Neural progenitor cell (in vitro differentiated cells): Measurements from ENCODE around the gene LMF1. TPM values are rescaled to one million over a fixed set of nuclear protein-coding genes. Genes with fewer than 3 reads are reported as not detected.
"Not testable (repeated sequence)": the region's sequence is repeated elsewhere in the genome, so short reads cannot be mapped to it uniquely, and the experiment has no call there.

Source experiments
- DNase-seq: peaks from one replicate; pipeline ENCODE4 v3.0.0-alpha.2; 2016; ENCODE audit warnings: low spot score
- H2AFZ ChIP-seq: fragments of 200-600 bp; sonication (generic); replicated peaks from 2 replicates; pipeline ENCODE4 v1.6.1; 2016; ENCODE audit warnings: antibody characterized with exemption
- H3F3A ChIP-seq: fragments of 200-600 bp; sonication (generic); 2 replicates; pipeline ENCODE4 v1.6.1; 2016; ENCODE audit warnings: antibody characterized with exemption, low read depth
- H3K27ac ChIP-seq: fragments of 200-600 bp; sonication (generic); 2 replicates; pipeline ENCODE4 v1.5.1; 2016; ENCODE audit warnings: mild to moderate bottlenecking
- H3K27me3 ChIP-seq: fragments of 200-600 bp; sonication (generic); 2 replicates; pipeline ENCODE4 v1.6.1; 2016; ENCODE audit warnings: mild to moderate bottlenecking, moderate library complexity
- H3K36me3 ChIP-seq: fragments of 200-600 bp; sonication (generic); 2 replicates; pipeline ENCODE4 v1.5.1; 2016
- H3K4me1 ChIP-seq: fragments of 200-600 bp; sonication (generic); 2 replicates; pipeline ENCODE4 v1.6.1; 2016; ENCODE audit warnings: mixed run types
- H3K4me2 ChIP-seq: fragments of 200-600 bp; sonication (generic); 2 replicates; pipeline ENCODE4 v1.6.1; 2016
- H3K4me3 ChIP-seq: fragments of 200-600 bp; sonication (generic); 2 replicates; pipeline ENCODE4 v1.5.1; 2016
- H3K79me2 ChIP-seq: fragments of 200-600 bp; sonication (generic); 2 replicates; pipeline ENCODE4 v1.6.1; 2016; ENCODE audit warnings: low read depth
- H3K9ac ChIP-seq: fragments of 200-600 bp; sonication (generic); 2 replicates; pipeline ENCODE4 v1.6.1; 2016
- H3K9me3 ChIP-seq: fragments of 200-600 bp; sonication (generic); 2 replicates; pipeline ENCODE4 v1.5.1; 2016; ENCODE audit warnings: low read depth
- H4K20me1 ChIP-seq: fragments of 200-600 bp; sonication (generic); 2 replicates; pipeline ENCODE4 v1.6.1; 2016; ENCODE audit warnings: low read depth
- H3K27ac Mint-ChIP-seq: 3 replicates; pipeline ENCODE4 v1.8.0; 2021; ENCODE audit warnings: mixed read lengths
- H3K27me3 Mint-ChIP-seq: 2 replicates; pipeline ENCODE4 v1.8.0; 2022; ENCODE audit warnings: low read depth, mild to moderate bottlenecking, inconsistent platforms, moderate library complexity, mixed read lengths; ENCODE audit not compliant: insufficient read depth
- H3K36me3 Mint-ChIP-seq: 3 replicates; pipeline ENCODE4 v1.8.0; 2021; ENCODE audit warnings: mixed read lengths
- H3K4me1 Mint-ChIP-seq: 3 replicates; pipeline ENCODE4 v1.8.0; 2021; ENCODE audit warnings: mixed read lengths
- H3K4me3 Mint-ChIP-seq: 3 replicates; pipeline ENCODE4 v1.8.0; 2021; ENCODE audit warnings: mild to moderate bottlenecking, moderate library complexity, mixed read lengths
- H3K9me3 Mint-ChIP-seq: 3 replicates; pipeline ENCODE4 v1.8.0; 2020; ENCODE audit warnings: mixed read lengths
- CTCF ChIP-seq: fragments of 200-600 bp; sonication (generic); IDR thresholded peaks from 2 replicates; pipeline ENCODE4 v1.5.1; 2017; ENCODE audit warnings: antibody characterized with exemption, mild to moderate bottlenecking
- EZH2 ChIP-seq: fragments of 200-600 bp; sonication (generic); IDR thresholded peaks from 2 replicates; pipeline ENCODE4 v1.6.1; 2017; ENCODE audit warnings: antibody characterized with exemption, mild to moderate bottlenecking, moderate library complexity
- EZH2phosphoT487 ChIP-seq: fragments of 200-600 bp; sonication (generic); IDR thresholded peaks from 2 replicates; pipeline ENCODE4 v1.6.1; 2017; ENCODE audit warnings: antibody characterized with exemption
- total RNA-seq: library from RNA; depleted of rRNA; stranded (reverse); fragments of >200 nt; gene quantifications from 2 replicates; pipeline ENCODE4 v1.2.3, GENCODE V29; 2015; ENCODE audit warnings: low replicate concordance

The LMF1 gene
- total RNA-seq, 1 donor from 2014 or later: 3.4 TPM

- DNase-seq: no peak
- no peaks in the 10 kb centered on the region for H3K79me2 ChIP-seq
- no peak for TF ChIP-seq EZH2
- no peak for TF ChIP-seq EZH2phosphoT487
- TF ChIP-seq CTCF: no peak
- H3K36me3 Mint-ChIP-seq: no peaks in the 10 kb centered on the region
- no peak overlapping the region for H3K4me3 Mint-ChIP-seq
- peaks cover 10% of the 10 kb centered on the region for H3K4me1 ChIP-seq
- peaks cover 9% of the 10 kb centered on the region for H3K4me1 Mint-ChIP-seq
- H3K27me3 Mint-ChIP-seq: no peaks in the 10 kb centered on the region
- H3K4me2 ChIP-seq: no peak overlapping the region
- no peaks in the 10 kb centered on the region for H4K20me1 ChIP-seq
- peaks cover 13% of the 10 kb centered on the region for H3F3A ChIP-seq
- no peak overlapping the region for H3K27ac ChIP-seq
- H3K27me3 ChIP-seq: no peaks in the 10 kb centered on the region
- H3K4me3 ChIP-seq: no peak overlapping the region
- H3K27ac Mint-ChIP-seq: no peak overlapping the region
- H2AFZ ChIP-seq: no peak overlapping the region
- no peaks in the 10 kb centered on the region for H3K36me3 ChIP-seq
- H3K9me3 ChIP-seq: no peaks in the 10 kb centered on the region
- no peaks in the 10 kb centered on the region for H3K9me3 Mint-ChIP-seq
- no peak overlapping the region for H3K9ac ChIP-seq
These were observed 85.4 kb downstream of the LMF1 start for GRCh38 chr16:885391-885790.

GRCh38 chr16:884232-884631 lies 86.6 kb downstream of the LMF1 start:
- Histone ChIP-seq H4K20me1 (no peaks in the 10 kb centered on the region), H3K4me1 (peaks cover 10% of the 10 kb centered on the region), H2AFZ (no peak overlapping the region), H3K9me3 (no peaks in the 10 kb centered on the region), H3F3A (peaks cover 13% of the 10 kb centered on the region), H3K27ac (no peak overlapping the region), H3K79me2 (no peaks in the 10 kb centered on the region), H3K4me3 (no peak overlapping the region), H3K36me3 (no peaks in the 10 kb centered on the region), H3K27me3 (no peaks in the 10 kb centered on the region), H3K9ac (no peak overlapping the region), H3K4me2 (no peak overlapping the region)
- Mint-ChIP-seq H3K36me3 (no peaks in the 10 kb centered on the region), H3K27me3 (no peaks in the 10 kb centered on the region), H3K4me1 (peaks cover 7% of the 10 kb centered on the region), H3K4me3 (no peak overlapping the region), H3K27ac (no peak overlapping the region), H3K9me3 (no peaks in the 10 kb centered on the region)
- no peak for DNase-seq
- no peak for TF ChIP-seq EZH2phosphoT487
- no peak for TF ChIP-seq CTCF
- no peak for TF ChIP-seq EZH2

- H3K4me3 Mint-ChIP-seq: no peak overlapping the region
- no peaks in the 10 kb centered on the region for H4K20me1 ChIP-seq
- H3K27me3 ChIP-seq: no peaks in the 10 kb centered on the region
- H3K36me3 Mint-ChIP-seq: no peaks in the 10 kb centered on the region
- peaks cover 13% of the 10 kb centered on the region for H3F3A ChIP-seq
- no peaks in the 10 kb centered on the region for H3K9me3 Mint-ChIP-seq
- no peak overlapping the region for H3K4me2 ChIP-seq
- H2AFZ ChIP-seq: no peak overlapping the region
- H3K36me3 ChIP-seq: no peaks in the 10 kb centered on the region
- H3K9me3 ChIP-seq: no peaks in the 10 kb centered on the region
- no peaks in the 10 kb centered on the region for H3K79me2 ChIP-seq
- H3K4me1 ChIP-seq: peaks cover 10% of the 10 kb centered on the region
- no peak overlapping the region for H3K27ac ChIP-seq
- H3K9ac ChIP-seq: no peak overlapping the region
- H3K4me3 ChIP-seq: no peak overlapping the region
- TF ChIP-seq EZH2phosphoT487: no peak
- TF ChIP-seq CTCF: no peak
- no peak for TF ChIP-seq EZH2
- peaks cover 5% of the 10 kb centered on the region for H3K4me1 Mint-ChIP-seq
- no peaks in the 10 kb centered on the region for H3K27me3 Mint-ChIP-seq
- no peak overlapping the region for H3K27ac Mint-ChIP-seq
- no peak for DNase-seq
These were observed 87.0 kb downstream of the LMF1 start for GRCh38 chr16:883781-884180.

GRCh38 chr16:883340-883739 lies 87.4 kb downstream of the LMF1 start:
- Histone ChIP-seq H4K20me1 (no peaks in the 10 kb centered on the region), H3K27ac (no peak overlapping the region), H3K4me3 (no peak overlapping the region), H3F3A (peaks cover 13% of the 10 kb centered on the region), H3K79me2 (no peaks in the 10 kb centered on the region), H3K4me2 (no peak overlapping the region), H2AFZ (no peak overlapping the region), H3K9ac (no peak overlapping the region), H3K27me3 (no peaks in the 10 kb centered on the region), H3K9me3 (no peaks in the 10 kb centered on the region), H3K4me1 (peaks cover 10% of the 10 kb centered on the region), H3K36me3 (no peaks in the 10 kb centered on the region)
- no peaks in the 10 kb centered on the region for H3K36me3 Mint-ChIP-seq
- H3K4me3 Mint-ChIP-seq: no peak overlapping the region
- no peaks in the 10 kb centered on the region for H3K27me3 Mint-ChIP-seq
- peaks cover 5% of the 10 kb centered on the region for H3K4me1 Mint-ChIP-seq
- H3K9me3 Mint-ChIP-seq: no peaks in the 10 kb centered on the region
- H3K27ac Mint-ChIP-seq: no peak overlapping the region
- no peak for TF ChIP-seq EZH2phosphoT487
- no peak for DNase-seq

GRCh38 chr16:882671-883070 lies 88.1 kb downstream of the LMF1 start:
- Histone ChIP-seq H3K4me1 (peaks cover 10% of the 10 kb centered on the region), H3F3A (peaks cover 13% of the 10 kb centered on the region)
- not testable (repeated sequence) for H3K4me1 Mint-ChIP-seq, H3K4me2 ChIP-seq, H3K27ac ChIP-seq, H3K9me3 Mint-ChIP-seq, H2AFZ ChIP-seq, H4K20me1 ChIP-seq, H3K27me3 ChIP-seq, DNase-seq, H3K27ac Mint-ChIP-seq, H3K36me3 Mint-ChIP-seq, H3K79me2 ChIP-seq, H3K9ac ChIP-seq, H3K9me3 ChIP-seq, H3K4me3 ChIP-seq, H3K27me3 Mint-ChIP-seq, H3K36me3 ChIP-seq, H3K4me3 Mint-ChIP-seq
